NCI-H1105 treated with DMSO at 0.1 percent for 48 hours (cell line): ENCODE data around the gene OR5D18.
"Not testable (repeated sequence)": the region's sequence is repeated elsewhere in the genome, so short reads cannot be mapped to it uniquely, and the experiment has no call there.

Experiments used
- DNase-seq: peaks from one replicate; lab custom pipeline; 2025; lab: John Stamatoyannopoulos, UW

OR5D18 gene

DNA sequence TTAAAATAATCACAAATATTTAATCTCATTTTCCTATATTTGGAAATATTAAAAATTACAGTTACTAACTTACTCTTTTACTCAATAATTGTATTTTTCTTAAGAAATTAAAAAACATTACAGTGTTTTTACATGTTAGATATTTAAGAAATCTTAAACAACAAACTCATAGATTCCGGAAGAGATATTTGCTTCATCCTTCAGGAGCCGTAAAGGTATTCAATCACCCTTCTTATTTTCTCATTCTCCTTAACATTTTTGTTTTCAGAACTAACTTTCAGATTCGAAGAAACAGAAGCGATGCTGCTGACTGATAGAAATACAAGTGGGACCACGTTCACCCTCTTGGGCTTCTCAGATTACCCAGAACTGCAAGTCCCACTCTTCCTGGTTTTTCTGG lies at the start of gene OR5D18:
TSS of gene OR5D18 (plus strand) at position 301 of the 400 bp plus-strand sequence. CDS start at position 301, 0 bp downstream.
- DNase-seq = no peak

DNA sequence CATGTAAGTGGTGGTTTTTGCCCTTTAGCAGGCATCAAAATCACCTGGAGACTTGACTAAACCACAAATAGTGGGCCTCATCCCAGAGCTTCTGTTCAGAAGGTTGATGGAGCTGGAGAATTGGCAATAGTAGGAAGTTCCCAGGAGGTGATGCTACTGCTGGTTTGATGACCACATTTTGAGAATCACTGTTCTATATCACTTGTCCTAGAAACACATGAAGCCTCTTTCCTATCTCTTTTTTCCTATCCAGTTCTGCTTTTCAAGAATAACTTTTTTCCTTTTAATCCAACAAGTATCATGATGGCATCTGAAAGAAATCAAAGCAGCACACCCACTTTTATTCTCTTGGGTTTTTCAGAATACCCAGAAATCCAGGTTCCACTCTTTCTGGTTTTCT lies 46.3 kb upstream of the OR5D18 start, which contains the start of gene OR5D13:
TSS of gene OR5D13 (plus strand) at position 301 of the 400 bp plus-strand sequence. CDS start at position 301, 0 bp downstream.
- no peak for DNase-seq

- no peak for DNase-seq
These were observed 27.8 kb upstream of the OR5D18 start for GRCh38 chr11:55791606-55792005.

GRCh38 chr11:55793321-55793720 lies 26.1 kb upstream of the OR5D18 start:
- DNase-seq = no peak

GRCh38 chr11:55795256-55795655 lies 24.2 kb upstream of the OR5D18 start, which contains the start of gene OR5D14:
Gene OR5D14 (plus strand): TSS chr11:55795556. CDS start chr11:55795556, 0 bp downstream.
- DNase-seq = no peak

GRCh38 chr11:55806248-55806647 lies 13.2 kb upstream of the OR5D18 start:
- no peak for DNase-seq

DNA sequence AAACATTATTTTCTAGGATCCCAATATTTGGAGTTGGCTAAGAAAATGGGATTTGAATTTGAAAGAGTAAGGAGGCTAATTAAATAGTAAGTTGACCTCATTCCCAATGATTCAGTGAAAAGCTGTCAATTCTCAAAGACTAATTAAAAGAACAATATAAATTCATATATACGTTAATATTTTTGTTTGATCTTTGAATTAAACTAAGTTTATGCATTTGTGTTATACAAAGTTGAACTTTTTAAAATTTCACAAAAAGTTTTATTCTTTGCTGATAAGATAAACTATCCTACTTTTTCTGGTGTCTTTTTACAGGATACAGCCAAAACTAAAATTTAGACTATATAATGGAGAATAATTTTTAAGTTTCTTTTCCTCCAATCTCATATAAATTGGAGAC lies 8.4 kb upstream of the OR5D18 start, which contains the start of gene OR5L1:
TSS of gene OR5L1 (plus strand) at position 301 of the 400 bp plus-strand sequence. CDS start 100 bp downstream, outside the sequence.
- DNase-seq = no peak

DNA sequence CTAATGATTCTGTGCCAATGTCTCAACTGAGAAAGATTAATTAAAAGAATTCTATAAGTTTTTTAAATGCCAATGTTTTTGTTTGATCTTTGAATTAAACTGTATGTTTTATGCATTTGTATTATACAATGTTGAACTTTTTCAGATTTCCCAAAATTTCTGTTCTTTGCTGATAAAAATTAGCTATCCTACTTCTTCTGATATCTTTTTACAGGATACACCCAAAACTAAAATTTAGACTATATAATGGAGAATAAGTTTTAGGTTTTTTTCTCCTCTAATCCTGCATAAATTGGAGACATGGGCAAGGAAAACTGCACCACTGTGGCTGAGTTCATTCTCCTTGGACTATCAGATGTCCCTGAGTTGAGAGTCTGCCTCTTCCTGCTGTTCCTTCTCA lies 7.5 kb downstream of the OR5D18 start, which contains the start of gene OR5L2:
TSS of gene OR5L2 (plus strand) at position 301 of the 400 bp plus-strand sequence. CDS start at position 301, 0 bp downstream.
- no peak for DNase-seq

GRCh38 chr11:55838452-55838851 lies 19.0 kb downstream of the OR5D18 start, which contains the start of gene OR5D16:
Gene OR5D16 (plus strand): TSS chr11:55838752. CDS start chr11:55838752, 0 bp downstream.
- no peak for DNase-seq

- no peak for DNase-seq
These were observed 28.0 kb downstream of the OR5D18 start for GRCh38 chr11:55847453-55847852.

DNA sequence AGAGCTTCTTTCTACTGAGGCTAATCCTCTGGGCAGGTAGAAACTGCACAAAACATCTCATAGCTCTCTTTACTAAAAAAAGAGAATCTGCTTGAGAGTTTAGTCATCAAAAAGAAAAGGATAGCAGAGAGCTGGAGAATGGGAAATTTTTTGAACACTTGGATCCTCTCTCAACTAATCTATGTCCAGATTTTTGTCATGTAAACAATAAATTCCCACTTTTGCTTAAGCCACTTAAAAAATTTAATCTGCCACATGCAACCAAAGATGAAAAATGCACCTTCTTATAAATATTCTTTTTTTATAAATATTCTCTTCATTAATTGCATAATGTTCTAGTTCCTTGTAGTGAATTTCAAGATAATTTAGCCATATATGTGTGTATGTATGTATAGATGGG lies 29.6 kb downstream of the OR5D18 start:
- no peak for DNase-seq

GRCh38 chr11:55852141-55852540 lies 32.7 kb downstream of the OR5D18 start:
- DNase-seq = no peak

DNA sequence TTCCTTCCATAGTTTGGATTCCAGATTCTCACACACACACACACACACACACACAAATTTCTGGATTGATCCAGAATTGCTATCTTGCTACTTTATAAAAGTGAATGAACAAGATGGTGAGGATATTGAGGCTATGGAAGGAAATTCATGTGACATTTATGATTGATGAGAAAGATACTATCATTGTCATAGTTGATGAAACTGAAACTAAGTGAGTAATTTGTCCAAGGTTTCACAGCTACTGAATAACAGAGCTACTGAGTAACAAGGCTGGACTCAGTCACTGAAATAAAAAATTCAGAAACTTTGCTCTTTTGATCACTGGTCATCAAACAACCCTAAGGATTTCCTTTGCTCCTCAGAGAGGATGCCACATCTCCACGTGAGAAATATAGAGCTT lies 35.3 kb downstream of the OR5D18 start:
- no peak for DNase-seq

DNA sequence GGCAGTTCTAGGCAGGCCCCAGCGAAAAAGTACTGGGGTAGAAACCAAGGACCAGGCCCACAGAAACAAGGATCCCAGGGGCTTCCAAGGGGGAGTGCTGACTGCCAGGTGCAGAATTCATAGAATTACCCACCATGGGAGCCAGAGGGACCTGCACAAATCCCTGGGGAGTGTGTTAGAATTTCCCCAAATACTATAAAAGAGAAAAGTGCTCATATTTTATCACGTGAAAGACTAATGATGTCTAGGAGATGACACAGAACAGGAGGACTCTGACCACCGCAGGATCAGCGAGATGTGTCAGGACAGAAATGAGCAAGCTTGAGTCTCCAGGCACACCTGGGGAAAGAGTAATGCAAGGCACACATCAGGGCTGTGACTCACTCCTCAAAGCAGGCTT lies 47.9 kb downstream of the OR5D18 start:
- not testable (repeated sequence) for DNase-seq
